ENCODE data around the gene PRTN3. TPM values are rescaled to one million over a fixed set of nuclear protein-coding genes. Genes with fewer than 3 reads are reported as not detected.

The PRTN3 gene
- polyA plus RNA-seq, 1 of the 3 experiments (the other 2 are of a cell fraction): not detected

DNA sequence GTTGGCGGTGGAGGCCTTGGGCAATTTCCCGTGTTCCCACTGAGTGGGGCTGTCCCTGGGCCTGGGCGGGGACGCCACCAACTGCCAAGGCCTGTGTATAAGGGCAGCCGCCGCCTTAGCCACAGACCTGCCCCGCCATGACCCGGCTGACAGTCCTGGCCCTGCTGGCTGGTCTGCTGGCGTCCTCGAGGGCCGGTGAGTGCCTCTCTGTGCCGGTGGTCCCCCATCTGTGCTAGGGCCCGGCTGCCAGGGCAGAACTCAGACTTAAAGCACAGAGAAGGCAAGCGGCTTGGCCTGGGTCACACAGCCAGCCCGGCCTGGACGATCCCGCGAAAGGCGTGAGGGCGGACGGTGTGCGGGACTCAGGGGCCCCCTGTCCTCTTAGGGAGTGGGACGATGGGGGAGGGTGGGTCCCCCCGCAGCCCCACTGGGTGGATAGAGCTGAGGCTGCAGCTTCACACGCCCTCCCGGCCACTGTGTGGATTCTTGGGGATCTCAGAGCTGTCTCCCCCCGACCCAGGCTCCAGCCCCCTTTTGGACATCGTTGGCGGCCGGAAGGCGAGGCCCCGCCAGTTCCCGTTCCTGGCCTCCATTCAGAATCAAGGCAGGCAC lies 13.0 kb upstream of the PRTN3 start, which contains the start of gene AZU1:
AZU1 (plus strand) TSS at position 128 of the 612 bp plus-strand sequence; CDS start at position 138, 10 bp downstream.
- 59% methylated on average over 3 of the region's 33 CpGs for WGBS (ENCODE audit: low lambda C conversion rate)
- Histone ChIP-seq H3K79me2 (ENCODE audit: insufficient read depth) (no peaks in the 10 kb centered on the region), H2AFZ (ENCODE audit: low read depth) (no peak within 1 kb of the TSS), H3F3A (replicated peaks; ENCODE audit: insufficient read depth) (peaks cover 5% of the 10 kb centered on the region), H3K4me2 (no peak within 1 kb of the TSS), H3K9me3 (no peaks in the 10 kb centered on the region), H3K9me2 (no peaks in the 10 kb centered on the region), H3K4me3 (ENCODE audit: low read depth in 2 of 2, low read length in 1 of 2) (no peak within 1 kb of the TSS), H3K27ac (ENCODE audit: low read depth in 2 of 2, low read length in 1 of 2) (no peak within 1 kb of the TSS), H3K9ac (no peak within 1 kb of the TSS), H3K4me1 (ENCODE audit: control insufficient read depth in 1 of 2, insufficient read depth in 2 of 2, low read depth in 1 of 2, low read length in 1 of 2) (no peaks in the 10 kb centered on the region), H3K36me3 (replicated peaks in 1 of 2; ENCODE audit: control insufficient read depth in 1 of 2, insufficient read depth in 2 of 2, low read length in 1 of 2) (no peaks in the 10 kb centered on the region), H4K20me1 (ENCODE audit: insufficient read depth) (no peaks in the 10 kb centered on the region), H3K27me3 (ENCODE audit: insufficient read depth) (peaks cover 31% of the 10 kb centered on the region)
- DNase-seq: no peak
- TF ChIP-seq, protein P1, sequence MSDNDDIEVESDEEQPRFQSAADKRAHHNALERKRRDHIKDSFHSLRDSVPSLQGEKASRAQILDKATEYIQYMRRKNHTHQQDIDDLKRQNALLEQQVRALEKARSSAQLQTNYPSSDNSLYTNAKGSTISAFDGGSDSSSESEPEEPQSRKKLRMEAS (IDR thresholded peaks at IDR 0.05; ENCODE audit: low read depth): no peak
- no peak for TF ChIP-seq RAD21 (IDR thresholded peaks at IDR 0.05; ENCODE audit: low read length)
- no peak for TF ChIP-seq TCF12 (IDR thresholded peaks at IDR 0.05)
- TF ChIP-seq MEF2A (IDR thresholded peaks at IDR 0.05; ENCODE audit: borderline replicate concordance, low read depth): no peak
- TF ChIP-seq SIN3A (IDR thresholded peaks at IDR 0.05; ENCODE audit: borderline replicate concordance, low read depth, low read length): no peak
- TF ChIP-seq FOXM1 (IDR thresholded peaks at IDR 0.05; ENCODE audit: low read depth): no peak
- TF ChIP-seq, protein P2, sequence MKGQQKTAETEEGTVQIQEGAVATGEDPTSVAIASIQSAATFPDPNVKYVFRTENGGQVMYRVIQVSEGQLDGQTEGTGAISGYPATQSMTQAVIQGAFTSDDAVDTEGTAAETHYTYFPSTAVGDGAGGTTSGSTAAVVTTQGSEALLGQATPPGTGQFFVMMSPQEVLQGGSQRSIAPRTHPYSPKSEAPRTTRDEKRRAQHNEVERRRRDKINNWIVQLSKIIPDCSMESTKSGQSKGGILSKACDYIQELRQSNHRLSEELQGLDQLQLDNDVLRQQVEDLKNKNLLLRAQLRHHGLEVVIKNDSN (IDR thresholded peaks at IDR 0.05; ENCODE audit: borderline replicate concordance, low read depth): no peak
- no peak for TF ChIP-seq TAF1 (IDR thresholded peaks at IDR 0.05; ENCODE audit: borderline replicate concordance, low read depth, low read length)
- TF ChIP-seq FOSL2 (IDR thresholded peaks at IDR 0.05; ENCODE audit: borderline replicate concordance, low read depth): no peak
- TF ChIP-seq, protein P3, sequence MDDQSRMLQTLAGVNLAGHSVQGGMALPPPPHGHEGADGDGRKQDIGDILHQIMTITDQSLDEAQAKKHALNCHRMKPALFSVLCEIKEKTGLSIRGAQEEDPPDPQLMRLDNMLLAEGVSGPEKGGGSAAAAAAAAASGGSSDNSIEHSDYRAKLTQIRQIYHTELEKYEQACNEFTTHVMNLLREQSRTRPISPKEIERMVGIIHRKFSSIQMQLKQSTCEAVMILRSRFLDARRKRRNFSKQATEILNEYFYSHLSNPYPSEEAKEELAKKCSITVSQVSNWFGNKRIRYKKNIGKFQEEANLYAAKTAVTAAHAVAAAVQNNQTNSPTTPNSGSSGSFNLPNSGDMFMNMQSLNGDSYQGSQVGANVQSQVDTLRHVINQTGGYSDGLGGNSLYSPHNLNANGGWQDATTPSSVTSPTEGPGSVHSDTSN (IDR thresholded peaks at IDR 0.05): no peak
- TF ChIP-seq RCOR1 (IDR thresholded peaks at IDR 0.05; ENCODE audit: low read length): no peak
- TF ChIP-seq, protein P4, sequence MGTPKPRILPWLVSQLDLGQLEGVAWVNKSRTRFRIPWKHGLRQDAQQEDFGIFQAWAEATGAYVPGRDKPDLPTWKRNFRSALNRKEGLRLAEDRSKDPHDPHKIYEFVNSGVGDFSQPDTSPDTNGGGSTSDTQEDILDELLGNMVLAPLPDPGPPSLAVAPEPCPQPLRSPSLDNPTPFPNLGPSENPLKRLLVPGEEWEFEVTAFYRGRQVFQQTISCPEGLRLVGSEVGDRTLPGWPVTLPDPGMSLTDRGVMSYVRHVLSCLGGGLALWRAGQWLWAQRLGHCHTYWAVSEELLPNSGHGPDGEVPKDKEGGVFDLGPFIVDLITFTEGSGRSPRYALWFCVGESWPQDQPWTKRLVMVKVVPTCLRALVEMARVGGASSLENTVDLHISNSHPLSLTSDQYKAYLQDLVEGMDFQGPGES (IDR thresholded peaks at IDR 0.05; ENCODE audit: low read depth, low read length): no peak
- TF ChIP-seq MXI1 (IDR thresholded peaks at IDR 0.05; ENCODE audit: low read depth, low read length): no peak
- TF ChIP-seq FOXJ3 (CRISPR knock-in tag; IDR thresholded peaks at IDR 0.05): no peak
- TF ChIP-seq, protein P5, sequence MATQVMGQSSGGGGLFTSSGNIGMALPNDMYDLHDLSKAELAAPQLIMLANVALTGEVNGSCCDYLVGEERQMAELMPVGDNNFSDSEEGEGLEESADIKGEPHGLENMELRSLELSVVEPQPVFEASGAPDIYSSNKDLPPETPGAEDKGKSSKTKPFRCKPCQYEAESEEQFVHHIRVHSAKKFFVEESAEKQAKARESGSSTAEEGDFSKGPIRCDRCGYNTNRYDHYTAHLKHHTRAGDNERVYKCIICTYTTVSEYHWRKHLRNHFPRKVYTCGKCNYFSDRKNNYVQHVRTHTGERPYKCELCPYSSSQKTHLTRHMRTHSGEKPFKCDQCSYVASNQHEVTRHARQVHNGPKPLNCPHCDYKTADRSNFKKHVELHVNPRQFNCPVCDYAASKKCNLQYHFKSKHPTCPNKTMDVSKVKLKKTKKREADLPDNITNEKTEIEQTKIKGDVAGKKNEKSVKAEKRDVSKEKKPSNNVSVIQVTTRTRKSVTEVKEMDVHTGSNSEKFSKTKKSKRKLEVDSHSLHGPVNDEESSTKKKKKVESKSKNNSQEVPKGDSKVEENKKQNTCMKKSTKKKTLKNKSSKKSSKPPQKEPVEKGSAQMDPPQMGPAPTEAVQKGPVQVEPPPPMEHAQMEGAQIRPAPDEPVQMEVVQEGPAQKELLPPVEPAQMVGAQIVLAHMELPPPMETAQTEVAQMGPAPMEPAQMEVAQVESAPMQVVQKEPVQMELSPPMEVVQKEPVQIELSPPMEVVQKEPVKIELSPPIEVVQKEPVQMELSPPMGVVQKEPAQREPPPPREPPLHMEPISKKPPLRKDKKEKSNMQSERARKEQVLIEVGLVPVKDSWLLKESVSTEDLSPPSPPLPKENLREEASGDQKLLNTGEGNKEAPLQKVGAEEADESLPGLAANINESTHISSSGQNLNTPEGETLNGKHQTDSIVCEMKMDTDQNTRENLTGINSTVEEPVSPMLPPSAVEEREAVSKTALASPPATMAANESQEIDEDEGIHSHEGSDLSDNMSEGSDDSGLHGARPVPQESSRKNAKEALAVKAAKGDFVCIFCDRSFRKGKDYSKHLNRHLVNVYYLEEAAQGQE (IDR thresholded peaks at IDR 0.05; ENCODE audit: low read depth, low read length): no peak
- TF ChIP-seq EP300 (IDR thresholded peaks at IDR 0.05; ENCODE audit: borderline replicate concordance in 1 of 2, low read depth in 1 of 2, low read length in 1 of 2): no peak
- no peak for TF ChIP-seq RFX5 (IDR thresholded peaks at IDR 0.05; ENCODE audit: low read length)
- no peak for TF ChIP-seq YY1 (IDR thresholded peaks at IDR 0.05; ENCODE audit: low read depth)
- POLR2A ChIA-PET: no interaction called here
- CTCF ChIA-PET: no interaction called here

Measured in SK-N-SH (cell line).